ENCODE data around the gene H2BW1.
"Not testable (repeated sequence)": the region's sequence is repeated elsewhere in the genome, so short reads cannot be mapped to it uniquely, and the experiment has no call there.

The H2BW1 gene, protein sequence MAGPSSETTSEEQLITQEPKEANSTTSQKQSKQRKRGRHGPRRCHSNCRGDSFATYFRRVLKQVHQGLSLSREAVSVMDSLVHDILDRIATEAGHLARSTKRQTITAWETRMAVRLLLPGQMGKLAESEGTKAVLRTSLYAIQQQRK

DNA sequence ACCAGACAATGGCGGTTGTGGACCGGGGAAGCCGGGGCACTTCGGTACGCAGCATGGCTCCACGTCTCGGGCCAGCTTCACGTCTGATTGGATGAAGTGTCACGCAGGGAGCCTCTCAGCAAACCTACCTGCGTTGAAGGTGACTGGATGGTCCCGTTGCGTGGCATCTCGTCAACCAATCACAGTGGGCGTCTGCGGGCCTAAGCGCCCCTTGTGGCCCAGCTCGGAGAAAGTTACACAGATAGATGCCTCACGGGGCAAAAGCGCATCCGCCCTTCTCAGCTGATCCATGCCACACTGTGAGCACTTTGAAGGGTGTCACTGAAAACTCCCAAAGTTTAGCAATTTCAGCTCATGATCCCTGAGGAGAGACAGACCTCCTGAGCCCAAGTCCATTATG is at the start of gene H2BW1:
H2BW1 (minus strand) TSS at position 103 of the 400 bp plus-strand sequence. CDS start 132 bp downstream, outside the sequence.
- TF ChIP-seq, protein P1, sequence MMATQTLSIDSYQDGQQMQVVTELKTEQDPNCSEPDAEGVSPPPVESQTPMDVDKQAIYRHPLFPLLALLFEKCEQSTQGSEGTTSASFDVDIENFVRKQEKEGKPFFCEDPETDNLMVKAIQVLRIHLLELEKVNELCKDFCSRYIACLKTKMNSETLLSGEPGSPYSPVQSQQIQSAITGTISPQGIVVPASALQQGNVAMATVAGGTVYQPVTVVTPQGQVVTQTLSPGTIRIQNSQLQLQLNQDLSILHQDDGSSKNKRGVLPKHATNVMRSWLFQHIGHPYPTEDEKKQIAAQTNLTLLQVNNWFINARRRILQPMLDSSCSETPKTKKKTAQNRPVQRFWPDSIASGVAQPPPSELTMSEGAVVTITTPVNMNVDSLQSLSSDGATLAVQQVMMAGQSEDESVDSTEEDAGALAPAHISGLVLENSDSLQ (IDR thresholded peaks at IDR 0.05): no peak
- no peak for TF ChIP-seq FOXA1 (IDR thresholded peaks at IDR 0.05)
- no peak for TF ChIP-seq BHLHE40 (IDR thresholded peaks at IDR 0.05; ENCODE audit: borderline replicate concordance)
- no peak for TF ChIP-seq ELF4 (IDR thresholded peaks at IDR 0.05)
- TF ChIP-seq CTBP1 (IDR thresholded peaks at IDR 0.05; ENCODE audit: borderline replicate concordance): no peak
- no peak for TF ChIP-seq SUZ12 (IDR thresholded peaks at IDR 0.05)
- TF ChIP-seq HDGF (IDR thresholded peaks at IDR 0.05; ENCODE audit: borderline replicate concordance): no peak
- no peak for TF ChIP-seq TARDBP (IDR thresholded peaks at IDR 0.05)
- no peak for TF ChIP-seq L3MBTL2 (conservative IDR thresholded peaks at IDR 0.05)
- TF ChIP-seq FOXM1 (IDR thresholded peaks at IDR 0.05; ENCODE audit: borderline replicate concordance): no peak
- TF ChIP-seq ARNT (IDR thresholded peaks at IDR 0.05): no peak
- no peak for TF ChIP-seq LEF1 (IDR thresholded peaks at IDR 0.05; ENCODE audit: borderline replicate concordance)
- no peak for TF ChIP-seq NFRKB (IDR thresholded peaks at IDR 0.05)
- TF ChIP-seq ZNF384 (IDR thresholded peaks at IDR 0.05): no peak
- no peak for TF ChIP-seq FOXK2 (IDR thresholded peaks at IDR 0.05)
- TF ChIP-seq SP1 (IDR thresholded peaks at IDR 0.05): no peak
- DNase-seq (ENCODE audit: extremely low spot score): no peak
- CTCF ChIA-PET: no interaction called here
- POLR2A ChIA-PET: no interaction called here

DNA sequence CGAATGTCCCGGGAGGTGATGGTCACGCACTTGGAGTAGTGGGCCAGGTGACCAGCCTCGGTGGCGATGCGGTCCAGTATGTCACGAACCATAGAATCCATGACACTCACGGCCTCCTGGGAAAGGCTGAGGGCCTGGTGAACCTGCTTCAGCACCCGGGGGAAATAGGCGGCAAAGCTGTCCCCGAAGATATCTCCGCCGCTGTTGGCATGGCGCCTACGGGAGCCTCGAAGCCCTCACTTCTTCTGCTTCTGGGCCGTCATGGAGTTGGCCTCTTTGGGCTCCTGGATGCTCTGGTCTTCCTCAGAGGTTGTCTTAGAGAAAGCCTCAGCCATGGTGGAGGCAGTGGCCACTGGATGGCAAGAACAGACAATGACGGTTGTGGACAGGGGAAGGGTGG is 49.1 kb upstream of the H2BW1 start:
- POLR2A ChIA-PET; DNase-seq (ENCODE audit: extremely low spot score); CTCF ChIA-PET: not testable (repeated sequence)

DNA sequence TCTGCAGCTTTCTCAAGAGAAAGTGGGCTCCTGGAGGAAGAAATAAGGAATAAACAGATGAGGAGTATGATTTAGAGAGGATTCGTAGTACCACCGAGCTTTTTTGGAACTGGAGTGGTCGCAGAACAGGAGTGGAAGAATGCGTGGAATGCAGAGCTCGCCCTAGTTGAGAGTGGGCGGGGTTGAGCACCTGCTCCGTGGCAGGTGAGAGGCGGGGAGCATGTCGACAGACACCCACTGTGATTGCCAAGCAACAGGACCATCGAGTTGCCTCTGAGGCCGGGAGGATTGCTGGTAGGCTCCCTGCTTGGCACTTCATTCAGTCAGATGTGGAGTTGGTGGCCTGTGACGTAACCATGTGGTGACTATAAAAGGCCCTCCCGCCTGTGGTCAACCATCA is 41.4 kb upstream of the H2BW1 start:
- DNase-seq (ENCODE audit: extremely low spot score); POLR2A ChIA-PET; CTCF ChIA-PET: not testable (repeated sequence)

DNA sequence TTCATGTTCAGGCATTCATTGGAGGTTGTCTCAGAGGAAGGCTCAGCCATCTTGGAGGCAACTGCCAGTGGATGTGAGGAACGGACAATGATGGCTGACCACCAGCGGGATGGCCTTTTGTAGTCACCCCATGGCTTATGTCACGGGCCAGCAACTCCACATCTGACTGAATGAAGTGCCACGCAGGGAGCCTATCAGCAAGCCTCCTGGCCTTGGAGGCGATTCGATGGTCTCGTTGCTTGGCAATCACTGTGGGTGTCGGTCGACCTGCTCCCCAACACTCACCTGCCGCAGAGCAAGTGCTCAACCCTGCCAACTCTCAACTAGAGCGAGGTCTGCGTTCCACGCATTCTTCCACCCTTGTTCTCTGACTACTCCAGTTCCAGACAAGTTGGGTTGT is 33.7 kb upstream of the H2BW1 start:
- TF ChIP-seq L3MBTL2 (conservative IDR thresholded peaks at IDR 0.05): no peak
- TF ChIP-seq FOXM1 (IDR thresholded peaks at IDR 0.05; ENCODE audit: borderline replicate concordance): no peak
- TF ChIP-seq SUZ12 (IDR thresholded peaks at IDR 0.05): no peak
- no peak for TF ChIP-seq FOXK2 (IDR thresholded peaks at IDR 0.05)
- TF ChIP-seq FOXA1 (IDR thresholded peaks at IDR 0.05): no peak
- TF ChIP-seq ARNT (IDR thresholded peaks at IDR 0.05): no peak
- TF ChIP-seq BHLHE40 (IDR thresholded peaks at IDR 0.05; ENCODE audit: borderline replicate concordance): no peak
- TF ChIP-seq ZNF384 (IDR thresholded peaks at IDR 0.05): no peak
- TF ChIP-seq LEF1 (IDR thresholded peaks at IDR 0.05; ENCODE audit: borderline replicate concordance): no peak
- TF ChIP-seq TARDBP (IDR thresholded peaks at IDR 0.05): no peak
- ChIA-PET CTCF (no interaction called here), POLR2A (no interaction called here)
- DNase-seq (ENCODE audit: extremely low spot score): no peak

DNA sequence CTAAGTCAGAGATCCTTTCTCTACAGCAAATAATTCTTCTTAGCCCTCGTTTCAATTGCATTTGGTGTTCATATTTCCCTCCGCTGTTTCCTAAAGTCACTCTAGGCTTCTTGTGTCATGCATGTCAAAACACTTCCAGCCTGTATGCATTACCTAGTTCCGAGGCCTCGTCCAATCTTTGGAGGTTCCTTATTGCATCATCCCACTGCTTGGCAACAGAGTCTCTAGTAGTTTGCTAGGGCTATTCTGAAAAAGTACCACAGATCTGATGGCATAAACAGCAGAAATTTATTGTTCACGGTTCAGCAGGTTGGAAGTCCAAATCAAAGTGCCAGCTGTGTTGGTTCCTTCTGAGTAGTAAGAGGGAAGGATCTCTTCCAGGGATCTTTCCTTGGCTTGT is 32.1 kb upstream of the H2BW1 start:
- POLR2A ChIA-PET: no interaction called here
- no peak for DNase-seq (ENCODE audit: extremely low spot score)
- CTCF ChIA-PET: no interaction called here
- TF ChIP-seq SP1 (IDR thresholded peaks at IDR 0.05) (no peak), SUZ12 (IDR thresholded peaks at IDR 0.05) (no peak), FOXA1 (IDR thresholded peaks at IDR 0.05) (no peak), L3MBTL2 (conservative IDR thresholded peaks at IDR 0.05) (no peak), CTBP1 (IDR thresholded peaks at IDR 0.05; ENCODE audit: borderline replicate concordance) (no peak), ZNF384 (IDR thresholded peaks at IDR 0.05) (no peak), NFRKB (IDR thresholded peaks at IDR 0.05) (no peak), TARDBP (IDR thresholded peaks at IDR 0.05) (no peak), ARNT (IDR thresholded peaks at IDR 0.05) (no peak)

DNA sequence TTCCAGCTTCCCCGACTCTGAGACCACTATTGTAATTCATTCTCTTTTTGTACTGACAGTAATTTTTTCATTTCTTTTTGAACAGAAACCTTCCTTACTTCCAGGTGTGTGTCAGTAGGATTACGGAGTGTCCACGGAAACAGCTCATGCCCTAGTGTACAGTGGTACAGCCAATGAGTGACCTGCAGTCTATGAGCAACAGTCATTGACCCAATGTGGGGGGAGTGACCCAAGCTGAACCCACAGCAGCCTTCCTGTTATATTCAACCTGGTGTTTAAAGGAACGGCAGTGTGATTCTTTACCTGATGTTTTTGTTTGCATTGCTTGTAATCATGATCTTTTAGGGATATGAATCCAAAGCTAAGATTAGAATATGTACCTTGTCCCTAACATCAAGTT is 27.5 kb upstream of the H2BW1 start:
- POLR2A ChIA-PET: no interaction called here

DNA sequence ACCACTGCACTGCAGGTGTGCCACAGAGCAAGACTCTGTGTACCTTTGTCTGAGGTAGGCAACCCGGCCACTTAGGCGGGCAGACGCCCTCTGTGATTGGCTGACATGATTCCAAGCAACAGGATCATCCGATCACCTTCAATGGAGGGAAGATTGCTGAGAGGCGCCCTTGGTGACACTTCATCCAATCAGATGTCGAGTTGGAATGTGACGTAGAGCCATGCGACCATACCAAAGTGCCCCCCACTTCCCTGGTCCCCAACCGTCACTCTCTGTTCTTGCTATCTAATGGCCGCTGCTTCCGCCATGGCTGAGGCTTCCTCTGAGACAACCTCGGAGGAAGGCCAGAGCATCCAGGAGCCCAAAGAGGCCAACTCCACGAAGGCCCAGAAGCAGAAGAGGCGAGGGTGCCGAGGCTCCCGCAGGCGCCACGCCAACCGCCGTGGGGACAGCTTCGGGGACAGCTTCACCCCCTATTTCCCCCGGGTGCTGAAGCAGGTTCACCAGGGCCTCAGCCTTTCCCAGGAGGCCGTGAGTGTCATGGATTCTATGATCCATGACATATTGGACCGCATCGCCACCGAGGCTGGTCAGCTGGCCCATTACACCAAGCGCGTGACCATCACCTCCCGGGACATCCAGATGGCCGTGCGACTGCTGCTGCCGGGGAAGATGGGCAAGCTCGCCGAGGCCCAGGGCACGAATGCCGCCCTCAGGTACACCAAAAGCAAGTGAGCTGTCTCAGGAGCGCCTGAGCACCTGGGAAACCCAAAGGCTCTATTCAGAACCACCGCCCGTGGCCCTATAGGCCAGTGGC is 26.4 kb upstream of the H2BW1 start, which contains the start of gene H2BW2:
H2BW2 (plus strand) TSS at position 268 of the 817 bp plus-strand sequence; CDS start at position 307, 39 bp downstream.
- CTCF ChIA-PET: no interaction called here
- no peak for DNase-seq (ENCODE audit: extremely low spot score)
- POLR2A ChIA-PET: no interaction called here
- TF ChIP-seq SUZ12 (IDR thresholded peaks at IDR 0.05) (no peak), SP1 (IDR thresholded peaks at IDR 0.05) (no peak), FOXK2 (IDR thresholded peaks at IDR 0.05) (no peak), FOXA1 (IDR thresholded peaks at IDR 0.05) (no peak), FOXM1 (IDR thresholded peaks at IDR 0.05; ENCODE audit: borderline replicate concordance) (no peak), L3MBTL2 (conservative IDR thresholded peaks at IDR 0.05) (0 out of 2 replicates have a peak, but pooled peaks have one; percentile 20)

More for the DNA sequence above, 27.5 kb upstream of the H2BW1 start:
- TF ChIP-seq LEF1 (IDR thresholded peaks at IDR 0.05; ENCODE audit: borderline replicate concordance) (no peak), BHLHE40 (IDR thresholded peaks at IDR 0.05; ENCODE audit: borderline replicate concordance) (no peak), CTBP1 (IDR thresholded peaks at IDR 0.05; ENCODE audit: borderline replicate concordance) (no peak), HDGF (IDR thresholded peaks at IDR 0.05; ENCODE audit: borderline replicate concordance) (no peak), TARDBP (IDR thresholded peaks at IDR 0.05) (no peak)
- TF ChIP-seq, protein P1 (IDR thresholded peaks at IDR 0.05): no peak
- no peak for DNase-seq (ENCODE audit: extremely low spot score)
- CTCF ChIA-PET: no interaction called here
